ENCODE data around the gene ATG16L2. TPM values are rescaled to one million over a fixed set of nuclear protein-coding genes. Genes with fewer than 3 reads are reported as not detected.
A peak's percentile ranks its signal among the peaks of the same experiment; 100 is the strongest.

ATG16L2 gene
- polyA plus RNA-seq, 1 experiment: 4.2 TPM

- no peak overlapping the region for H3K4me3 ChIP-seq (ENCODE audit: low read depth, low read length)
- no peak for DNase-seq (ENCODE audit: low read depth, low spot score)
- no peak for TF ChIP-seq CTCF (IDR thresholded peaks at IDR 0.05; ENCODE audit: low read depth, low read length)
- H3K9me3 ChIP-seq (ENCODE audit: control insufficient read depth, insufficient read depth, low read length): no peaks in the 10 kb centered on the region
- CTCF ChIA-PET: interaction anchor here (1.5 kb wide), 1 partner anchor 9 kb away, joined by 7 read pairs; no protein-coding TSS in a partner anchor
- peaks cover 3% of the 10 kb centered on the region for H3K27me3 ChIP-seq (ENCODE audit: control insufficient read depth, insufficient read depth, low read length)
- no peak overlapping the region for H3K27ac ChIP-seq (ENCODE audit: low read depth, low read length)
- POLR2A ChIA-PET: no interaction called here
Observed at GRCh38 chr11:72783144-72783905, 30.9 kb upstream of the ATG16L2 start.

GRCh38 chr11:72784662-72785061 is 29.5 kb upstream of the ATG16L2 start:
- Histone ChIP-seq H3K27ac (ENCODE audit: low read depth, low read length) (no peak overlapping the region), H3K4me3 (ENCODE audit: low read depth, low read length) (no peak overlapping the region), H3K9me3 (ENCODE audit: control insufficient read depth, insufficient read depth, low read length) (no peaks in the 10 kb centered on the region), H3K27me3 (ENCODE audit: control insufficient read depth, insufficient read depth, low read length) (peaks cover 3% of the 10 kb centered on the region)
- ChIA-PET POLR2A (no interaction called here), CTCF (no interaction called here)
- TF ChIP-seq CTCF (IDR thresholded peaks at IDR 0.05; ENCODE audit: low read depth, low read length): no peak
- DNase-seq (ENCODE audit: low read depth, low spot score): no peak

DNA sequence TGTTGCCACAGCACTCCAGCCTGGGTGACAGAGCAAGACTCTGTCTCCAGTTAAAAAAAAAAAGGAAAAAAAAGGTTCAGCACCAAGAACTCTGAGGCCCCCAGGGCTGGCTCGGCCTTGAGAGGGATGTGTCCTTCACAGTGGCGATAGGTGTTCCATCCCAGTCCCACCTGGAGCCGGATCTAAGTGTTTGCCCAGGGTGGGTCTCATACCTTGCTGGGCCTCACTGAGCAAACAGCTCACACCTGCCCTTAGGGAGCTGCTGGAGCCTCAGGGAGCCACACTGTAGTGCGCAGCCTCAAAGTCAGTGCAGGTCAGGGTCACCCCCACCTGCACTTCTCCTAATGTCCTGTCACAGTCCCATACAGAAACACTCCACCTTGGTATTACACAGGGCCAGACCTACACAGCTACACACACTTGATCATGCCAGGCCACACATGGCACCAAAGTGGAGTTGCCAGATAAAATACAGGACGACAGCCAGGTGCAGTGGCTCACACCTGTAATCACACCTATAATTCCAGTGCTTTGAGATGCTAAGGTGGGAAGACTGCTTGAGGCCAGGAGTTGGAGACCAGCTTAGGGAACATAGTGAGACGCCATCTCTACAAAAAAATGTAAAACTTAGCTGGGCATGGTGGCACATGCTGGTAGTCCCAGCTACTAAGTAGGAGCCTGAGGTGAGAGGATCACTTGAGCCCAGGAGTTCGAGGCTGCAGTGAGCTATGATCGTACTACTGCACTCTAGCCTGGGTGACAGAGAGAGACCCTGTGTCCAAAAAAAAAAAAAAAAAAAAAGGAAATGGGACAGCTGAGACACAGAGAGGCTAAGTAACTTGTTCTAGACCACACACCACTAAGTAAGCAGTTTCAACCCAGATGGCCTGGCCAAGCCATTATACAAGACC is 27.7 kb upstream of the ATG16L2 start:
- no peak for TF ChIP-seq CTCF (IDR thresholded peaks at IDR 0.05; ENCODE audit: low read depth, low read length)
- H3K4me3 ChIP-seq (ENCODE audit: low read depth, low read length): no peak overlapping the region
- no peak overlapping the region for H3K27ac ChIP-seq (ENCODE audit: low read depth, low read length)
- POLR2A ChIA-PET: no interaction called here
- no peaks in the 10 kb centered on the region for H3K27me3 ChIP-seq (ENCODE audit: control insufficient read depth, insufficient read depth, low read length)
- CTCF ChIA-PET: interaction anchor here (1.8 kb wide), 1 partner anchor 61 kb away, joined by 5 read pairs; no protein-coding TSS in a partner anchor
- DNase-seq (ENCODE audit: low read depth, low spot score): no peak
- no peaks in the 10 kb centered on the region for H3K9me3 ChIP-seq (ENCODE audit: control insufficient read depth, insufficient read depth, low read length)

DNA sequence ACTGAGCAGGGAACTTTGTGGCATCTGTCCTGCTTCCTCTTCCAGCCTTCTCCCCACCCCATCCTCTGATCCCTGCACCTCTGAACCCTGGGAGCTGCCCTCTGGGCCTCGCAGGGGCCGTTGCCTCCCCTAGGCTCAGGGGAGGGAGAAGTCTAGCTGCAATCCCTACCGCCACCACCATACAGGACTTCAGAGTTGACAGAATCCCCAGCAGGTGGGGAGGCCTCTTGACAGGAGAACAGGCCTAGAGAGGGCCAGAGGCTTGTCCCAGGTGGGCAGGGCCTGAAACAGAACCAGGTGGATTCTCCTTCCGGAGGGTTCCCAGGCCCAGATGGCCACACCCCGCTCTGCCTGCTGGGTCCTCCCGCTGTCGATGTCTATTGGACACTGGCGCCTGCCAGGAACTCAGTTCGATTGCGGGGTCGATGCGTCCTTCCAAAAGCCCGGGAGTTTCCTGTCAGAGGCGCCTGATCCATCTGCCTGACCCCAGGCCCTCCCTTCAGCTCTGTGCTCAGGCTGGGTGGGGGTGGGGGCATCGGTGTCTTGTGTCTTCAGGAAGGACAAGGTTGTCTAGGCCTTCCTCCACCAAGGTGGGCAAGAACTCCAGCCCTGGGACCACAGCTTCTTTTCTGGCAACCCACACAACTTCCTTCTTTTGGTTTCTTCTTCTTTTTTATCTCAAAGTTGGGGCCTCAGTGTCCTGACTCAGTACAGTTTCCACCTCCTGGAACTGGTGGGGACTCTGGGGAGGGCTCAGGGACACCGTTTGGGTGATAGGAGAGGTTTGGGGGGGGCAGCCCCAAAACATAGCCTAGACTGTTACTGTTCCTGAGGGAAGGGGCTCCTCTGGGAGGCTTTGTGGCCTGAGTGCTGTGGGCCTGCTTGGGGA is 26.8 kb upstream of the ATG16L2 start:
- Histone ChIP-seq H3K9me3 (ENCODE audit: control insufficient read depth, insufficient read depth, low read length) (no peaks in the 10 kb centered on the region), H3K4me3 (ENCODE audit: low read depth, low read length) (no peak overlapping the region), H3K27ac (ENCODE audit: low read depth, low read length) (no peak overlapping the region), H3K27me3 (ENCODE audit: control insufficient read depth, insufficient read depth, low read length) (no peaks in the 10 kb centered on the region)
- CTCF ChIA-PET: interaction anchor here (1.8 kb wide), 1 partner anchor 62 kb away, joined by 5 read pairs; no protein-coding TSS in a partner anchor
- no peak for DNase-seq (ENCODE audit: low read depth, low spot score)
- 0 out of 2 replicates have a peak, but pooled peaks have one; percentile 4 for TF ChIP-seq CTCF (IDR thresholded peaks at IDR 0.05; ENCODE audit: low read depth, low read length)
- POLR2A ChIA-PET: no interaction called here

Data from AG04450 (cell line).